OCI-LY1 (cell line): ENCODE measurements around the gene SRBD1.

ENCODE experiments used
- H2AFZ ChIP-seq: fragments of 200-600 bp; sonication (generic), shearing (Covaris generic); 2 replicates; pipeline ENCODE4 v1.6.0; 2014; ENCODE audit warnings: antibody characterized with exemption, mild to moderate bottlenecking, low read length
- H3F3A ChIP-seq: fragments of 200-600 bp; sonication (generic), shearing (Covaris generic); 2 replicates; pipeline ENCODE4 v1.6.0; 2014; ENCODE audit warnings: mild to moderate bottlenecking, antibody characterized with exemption, low read length, moderate library complexity; ENCODE audit not compliant: insufficient read depth
- H3K27ac ChIP-seq: fragments of 200-600 bp; sonication (generic); 2 replicates; pipeline ENCODE4 v1.5.1; 2014; ENCODE audit warnings: low read length, mixed run types, mild to moderate bottlenecking, low read depth; ENCODE audit not compliant: poor library complexity, severe bottlenecking
- H3K27me3 ChIP-seq: fragments of 200-600 bp; sonication (generic); 2 replicates; pipeline ENCODE4 v1.6.0; 2014; ENCODE audit warnings: antibody characterized with exemption, mild to moderate bottlenecking, low read length, moderate library complexity; ENCODE audit not compliant: insufficient read depth
- H3K36me3 ChIP-seq: fragments of 200-600 bp; sonication (generic); 2 replicates; pipeline ENCODE4 v1.6.1; 2014; ENCODE audit warnings: mild to moderate bottlenecking, antibody characterized with exemption, low read length, moderate library complexity, mixed read lengths; ENCODE audit not compliant: insufficient read depth
- H3K4me1 ChIP-seq: fragments of 200-600 bp; sonication (generic); 2 replicates; pipeline ENCODE4 v1.5.1; 2014; ENCODE audit warnings: mild to moderate bottlenecking, low read length, moderate library complexity; ENCODE audit not compliant: insufficient read depth, severe bottlenecking
- H3K4me2 ChIP-seq: fragments of 200-600 bp; sonication (generic), shearing (Covaris generic); 2 replicates; pipeline ENCODE4 v1.6.1; 2014; ENCODE audit warnings: low read length
- H3K4me3 ChIP-seq: fragments of 200-600 bp; sonication (generic); 2 replicates; pipeline ENCODE4 v1.5.1; 2014; ENCODE audit warnings: low read length, low read depth, mild to moderate bottlenecking, mixed read lengths; ENCODE audit not compliant: poor library complexity, severe bottlenecking
- H3K79me2 ChIP-seq: fragments of 200-600 bp; shearing (Covaris generic); 2 replicates; pipeline ENCODE4 v1.6.1; 2016; ENCODE audit warnings: mixed run types, low read length, mixed read lengths; ENCODE audit not compliant: insufficient read depth
- H3K9ac ChIP-seq: fragments of 200-600 bp; sonication (generic), shearing (Covaris generic); 2 replicates; pipeline ENCODE4 v1.6.1; 2014; ENCODE audit warnings: mild to moderate bottlenecking, low read length, mixed read lengths
- H3K9me2 ChIP-seq: fragments of 200-600 bp; sonication (generic), shearing (Covaris generic); 2 replicates; pipeline ENCODE4 v1.6.1; 2014; ENCODE audit warnings: low read depth, mild to moderate bottlenecking, low read length, mixed read lengths
- H3K9me3 ChIP-seq: fragments of 200-600 bp; shearing (Covaris generic); 2 replicates; pipeline ENCODE4 v1.6.1; 2014; ENCODE audit warnings: low read length, mixed read lengths
- H4K20me1 ChIP-seq: fragments of 200-600 bp; sonication (generic), shearing (Covaris generic); 2 replicates; pipeline ENCODE4 v1.6.0; 2016; ENCODE audit warnings: mild to moderate bottlenecking, low read length; ENCODE audit not compliant: insufficient read depth
- EZH2 ChIP-seq: fragments of 200-600 bp; sonication (generic), shearing (Covaris generic); IDR thresholded peaks from 2 replicates; pipeline ENCODE4 v1.8.0; 2017; ENCODE audit warnings: borderline replicate concordance, mixed run types, mild to moderate bottlenecking, antibody characterized with exemption, low read length, moderate library complexity, mixed read lengths
- TF ChIP-seq, protein P1 (sequence below): fragments of 200-600 bp; sonication (generic), shearing (Covaris generic); IDR thresholded peaks from 2 replicates; pipeline ENCODE4 v1.5.1; 2017; ENCODE audit warnings: mild to moderate bottlenecking, antibody characterized with exemption, low read length, moderate library complexity, mixed read lengths

Gene SRBD1

GRCh38 chr2:45401431-45401922, 209.6 kb downstream of the SRBD1 start:
- Histone ChIP-seq H3K27me3 (no peaks in the 10 kb centered on the region), H3K36me3 (no peaks in the 10 kb centered on the region), H3K27ac (no peak overlapping the region), H3F3A (no peaks in the 10 kb centered on the region), H3K9ac (no peak overlapping the region), H3K9me2 (no peaks in the 10 kb centered on the region), H2AFZ (no peak overlapping the region), H3K9me3 (no peaks in the 10 kb centered on the region), H4K20me1 (no peaks in the 10 kb centered on the region), H3K4me3 (no peak overlapping the region), H3K79me2 (no peaks in the 10 kb centered on the region), H3K4me1 (no peaks in the 10 kb centered on the region), H3K4me2 (no peak overlapping the region)
- TF ChIP-seq, protein P1, sequence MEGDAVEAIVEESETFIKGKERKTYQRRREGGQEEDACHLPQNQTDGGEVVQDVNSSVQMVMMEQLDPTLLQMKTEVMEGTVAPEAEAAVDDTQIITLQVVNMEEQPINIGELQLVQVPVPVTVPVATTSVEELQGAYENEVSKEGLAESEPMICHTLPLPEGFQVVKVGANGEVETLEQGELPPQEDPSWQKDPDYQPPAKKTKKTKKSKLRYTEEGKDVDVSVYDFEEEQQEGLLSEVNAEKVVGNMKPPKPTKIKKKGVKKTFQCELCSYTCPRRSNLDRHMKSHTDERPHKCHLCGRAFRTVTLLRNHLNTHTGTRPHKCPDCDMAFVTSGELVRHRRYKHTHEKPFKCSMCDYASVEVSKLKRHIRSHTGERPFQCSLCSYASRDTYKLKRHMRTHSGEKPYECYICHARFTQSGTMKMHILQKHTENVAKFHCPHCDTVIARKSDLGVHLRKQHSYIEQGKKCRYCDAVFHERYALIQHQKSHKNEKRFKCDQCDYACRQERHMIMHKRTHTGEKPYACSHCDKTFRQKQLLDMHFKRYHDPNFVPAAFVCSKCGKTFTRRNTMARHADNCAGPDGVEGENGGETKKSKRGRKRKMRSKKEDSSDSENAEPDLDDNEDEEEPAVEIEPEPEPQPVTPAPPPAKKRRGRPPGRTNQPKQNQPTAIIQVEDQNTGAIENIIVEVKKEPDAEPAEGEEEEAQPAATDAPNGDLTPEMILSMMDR, result no peak
- TF ChIP-seq EZH2, result no peak

DNA sequence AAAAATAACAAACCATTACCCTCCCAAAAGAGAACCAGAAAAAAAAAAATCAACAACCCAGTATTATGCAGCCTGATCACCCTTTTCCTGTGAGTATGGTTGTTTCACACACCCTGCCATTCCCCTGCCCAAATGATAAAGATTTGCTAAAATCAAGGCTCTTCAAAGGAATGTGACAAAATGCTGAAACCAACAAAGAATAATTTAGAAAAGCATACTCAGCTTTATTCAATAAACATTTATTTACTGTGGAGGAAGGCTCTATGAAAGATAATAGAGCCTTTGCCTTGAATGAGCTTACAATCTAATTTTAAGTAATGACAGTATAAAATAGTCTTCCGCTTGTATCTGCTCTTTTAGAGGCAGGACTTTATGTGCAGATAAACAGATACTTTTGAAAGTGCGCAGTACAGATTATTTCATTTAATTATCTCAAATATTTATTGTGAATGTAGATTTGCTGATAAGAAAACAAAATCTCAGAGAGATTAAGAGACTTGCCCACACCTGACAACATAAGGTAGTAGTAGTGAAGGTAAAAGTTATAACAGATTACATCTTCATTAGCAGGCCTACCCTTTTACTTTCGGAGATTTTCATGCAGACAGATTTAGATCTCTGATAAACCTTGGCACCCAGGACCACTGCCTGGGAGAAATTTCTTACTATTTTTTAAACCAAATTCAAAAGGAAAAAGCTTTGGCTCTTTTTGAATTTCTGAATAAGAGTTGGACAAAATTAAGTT, 211.9 kb downstream of the SRBD1 start:
- no peak overlapping the region for H3K4me3 ChIP-seq
- no peak overlapping the region for H2AFZ ChIP-seq
- no peak for TF ChIP-seq EZH2
- TF ChIP-seq, protein P1, result no peak
- H3K27ac ChIP-seq, result no peak overlapping the region
- no peaks in the 10 kb centered on the region for H3K4me1 ChIP-seq
- H3K36me3 ChIP-seq, result no peaks in the 10 kb centered on the region
- no peak overlapping the region for H3K9ac ChIP-seq
- H3K27me3 ChIP-seq, result no peaks in the 10 kb centered on the region
- H3K9me3 ChIP-seq, result no peaks in the 10 kb centered on the region
- no peaks in the 10 kb centered on the region for H3F3A ChIP-seq
- no peak overlapping the region for H3K4me2 ChIP-seq
- H3K9me2 ChIP-seq, result no peaks in the 10 kb centered on the region
- H4K20me1 ChIP-seq, result no peaks in the 10 kb centered on the region
- no peaks in the 10 kb centered on the region for H3K79me2 ChIP-seq

GRCh38 chr2:45397292-45397691, 213.8 kb downstream of the SRBD1 start:
- Histone ChIP-seq H3K79me2 (no peaks in the 10 kb centered on the region), H3F3A (no peaks in the 10 kb centered on the region), H2AFZ (no peak overlapping the region), H3K9me2 (no peaks in the 10 kb centered on the region), H3K9ac (no peak overlapping the region), H4K20me1 (no peaks in the 10 kb centered on the region), H3K4me3 (no peak overlapping the region), H3K36me3 (no peaks in the 10 kb centered on the region), H3K4me1 (no peaks in the 10 kb centered on the region), H3K9me3 (no peaks in the 10 kb centered on the region), H3K4me2 (no peak overlapping the region), H3K27ac (no peak overlapping the region), H3K27me3 (no peaks in the 10 kb centered on the region)
- TF ChIP-seq, protein P1, result no peak
- no peak for TF ChIP-seq EZH2
